Osteocyte (in vitro differentiated cells): ENCODE data around the gene SYTL4. TPM values are rescaled to one million over a fixed set of nuclear protein-coding genes. Genes with fewer than 3 reads are reported as not detected.

Source experiments
- DNase-seq: peaks from one replicate; pipeline ENCODE4 v3.0.0; 2021; ENCODE audit warnings: mixed read lengths; ENCODE audit not compliant: unreplicated experiment; ENCODE audit errors: extremely low spot score
- H3K27ac Mint-ChIP-seq: one replicate; pipeline ENCODE4 v1.8.0; 2021; ENCODE audit warnings: mild to moderate bottlenecking, mixed read lengths; ENCODE audit not compliant: unreplicated experiment
- H3K27me3 Mint-ChIP-seq: one replicate; pipeline ENCODE4 v1.8.0; 2021; ENCODE audit warnings: mixed read lengths; ENCODE audit not compliant: unreplicated experiment
- H3K36me3 Mint-ChIP-seq: one replicate; pipeline ENCODE4 v1.8.0; 2021; ENCODE audit warnings: mixed read lengths; ENCODE audit not compliant: unreplicated experiment
- H3K4me1 Mint-ChIP-seq: one replicate; pipeline ENCODE4 v1.8.0; 2021; ENCODE audit warnings: mixed read lengths; ENCODE audit not compliant: unreplicated experiment
- H3K4me3 Mint-ChIP-seq: one replicate; pipeline ENCODE4 v1.8.0; 2021; ENCODE audit warnings: mild to moderate bottlenecking, moderate library complexity, mixed read lengths; ENCODE audit not compliant: unreplicated experiment
- H3K9me3 Mint-ChIP-seq: one replicate; pipeline ENCODE4 v1.8.0; 2021; ENCODE audit warnings: mixed read lengths; ENCODE audit not compliant: unreplicated experiment
- CTCF ChIP-seq: fragments of 200-600 bp; sonication (generic); IDR thresholded peaks from 2 replicates; pipeline ENCODE4 v1.5.0; 2021; ENCODE audit warnings: antibody characterized with exemption, mild to moderate bottlenecking, moderate library complexity
- total RNA-seq: library from RNA; stranded (reverse); gene quantifications from 2 replicates; pipeline ENCODE4 v1.2.1, GENCODE V29; 2021

SYTL4 gene
- total RNA-seq, 1 donor from 2014 or later, result 23.2 TPM

DNA sequence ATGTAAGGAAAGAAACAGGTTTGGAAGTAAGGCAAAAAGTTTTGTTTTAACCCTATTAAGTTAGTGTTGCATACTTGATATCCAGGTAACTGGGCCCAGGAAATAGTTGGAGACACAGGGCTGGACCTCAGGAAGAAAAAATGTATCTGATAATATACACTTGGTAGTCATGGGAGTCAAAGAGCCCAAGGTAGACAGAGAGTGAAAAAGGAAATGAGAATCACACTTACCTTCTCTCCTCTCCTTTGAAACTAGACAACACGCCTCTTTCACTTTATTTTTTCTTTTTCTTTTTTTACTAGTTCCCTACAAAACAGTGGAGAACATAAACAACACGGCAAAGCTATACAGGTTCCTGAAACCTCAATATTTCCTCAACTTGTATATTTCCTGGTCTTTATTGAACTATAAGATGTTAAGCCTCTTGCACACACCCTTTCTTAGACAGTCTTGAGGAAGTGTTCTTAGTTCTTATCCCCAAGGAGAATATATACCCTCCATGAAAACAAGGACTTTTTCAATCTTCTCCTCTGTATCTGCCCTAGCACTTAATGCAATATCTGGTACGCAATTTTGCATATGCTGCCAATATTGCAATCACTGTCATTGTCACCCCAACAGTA, 27.2 kb downstream of the SYTL4 start:
- peaks cover 6% of the 10 kb centered on the region for H3K4me1 Mint-ChIP-seq
- no peaks in the 10 kb centered on the region for H3K36me3 Mint-ChIP-seq
- TF ChIP-seq CTCF, result no peak
- H3K27ac Mint-ChIP-seq, result no peak overlapping the region
- H3K27me3 Mint-ChIP-seq, result no peaks in the 10 kb centered on the region
- H3K9me3 Mint-ChIP-seq, result no peaks in the 10 kb centered on the region
- DNase-seq, result no peak
- H3K4me3 Mint-ChIP-seq, result no peak overlapping the region

DNA sequence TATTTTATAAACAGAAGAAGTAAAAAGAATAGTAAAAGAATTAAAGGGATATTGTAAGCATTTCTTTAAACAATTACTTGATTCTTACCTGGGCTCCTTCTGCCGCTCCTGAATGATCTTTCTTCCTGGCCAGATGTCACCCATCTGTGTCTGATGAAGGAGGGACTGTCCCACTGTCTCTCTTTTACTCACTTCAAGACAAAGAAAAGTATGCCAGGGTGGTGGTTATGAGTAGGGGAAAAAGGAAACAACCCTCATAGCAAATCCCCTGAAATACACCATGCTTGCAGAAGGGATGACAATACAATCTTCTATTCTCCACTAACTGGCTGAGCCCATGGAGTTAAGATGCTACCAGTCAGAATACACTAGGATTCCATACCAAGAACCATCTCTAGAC, 31.1 kb downstream of the SYTL4 start:
- no peak for DNase-seq
- Mint-ChIP-seq H3K4me3 (no peak overlapping the region), H3K4me1 (peaks cover 7% of the 10 kb centered on the region), H3K27ac (no peak overlapping the region), H3K9me3 (peaks cover 4% of the 10 kb centered on the region), H3K27me3 (no peaks in the 10 kb centered on the region), H3K36me3 (peaks cover 2% of the 10 kb centered on the region)
- TF ChIP-seq CTCF, result no peak

DNA sequence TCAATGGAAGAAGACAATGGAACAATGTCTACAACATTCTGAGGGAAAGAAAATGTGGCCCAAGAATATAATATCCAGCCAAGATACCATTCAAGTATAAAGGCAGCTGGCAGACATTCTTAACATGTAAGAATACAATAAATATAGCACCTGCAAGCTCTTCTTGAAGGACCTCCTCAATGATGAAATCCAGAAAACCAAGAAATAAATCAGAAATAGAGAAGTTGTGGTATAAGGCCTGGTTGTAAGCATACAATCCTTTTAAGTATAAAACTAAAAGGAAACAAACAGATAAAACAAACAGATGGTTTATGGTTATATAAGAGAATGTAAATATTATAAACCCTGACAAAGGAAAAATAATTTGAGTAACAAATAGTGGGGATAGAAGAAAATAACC, 33.4 kb downstream of the SYTL4 start:
- no peak for DNase-seq
- no peak for TF ChIP-seq CTCF
- H3K9me3 Mint-ChIP-seq, result peaks cover 8% of the 10 kb centered on the region
- H3K4me3 Mint-ChIP-seq, result no peak overlapping the region
- H3K36me3 Mint-ChIP-seq, result peaks cover 2% of the 10 kb centered on the region
- H3K27me3 Mint-ChIP-seq, result no peaks in the 10 kb centered on the region
- no peak overlapping the region for H3K27ac Mint-ChIP-seq
- H3K4me1 Mint-ChIP-seq, result peaks cover 19% of the 10 kb centered on the region

DNA sequence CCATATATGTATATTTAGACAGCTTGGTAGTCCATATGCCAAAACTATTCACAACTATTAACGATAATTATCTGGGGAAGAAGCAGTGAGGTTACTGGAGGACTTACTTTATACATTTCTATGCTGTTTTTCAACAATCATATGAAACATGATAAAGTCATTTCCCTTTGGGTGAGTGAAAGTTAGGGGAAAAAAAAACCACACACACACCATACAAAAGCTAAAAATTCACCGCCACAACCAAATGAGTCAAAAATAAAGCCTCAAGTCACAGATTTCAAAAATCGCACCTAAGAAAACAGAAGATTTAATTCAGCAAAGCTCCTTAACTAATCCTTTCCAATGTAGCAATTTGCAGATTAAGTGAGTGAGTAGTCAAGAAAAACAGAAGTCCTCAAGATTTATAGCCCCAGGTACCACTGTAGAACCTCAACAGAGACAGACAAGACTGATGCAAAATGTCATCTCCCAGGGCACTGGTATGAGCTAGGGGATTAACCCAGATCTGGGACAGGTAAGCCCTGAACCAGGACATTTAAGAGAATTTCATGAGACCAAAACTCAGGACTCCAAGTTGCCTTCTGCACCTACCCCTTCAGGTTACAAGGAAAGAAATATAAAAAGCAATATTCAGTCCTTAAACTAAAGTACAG, 35.1 kb downstream of the SYTL4 start:
- Mint-ChIP-seq H3K27me3 (no peaks in the 10 kb centered on the region), H3K27ac (no peak overlapping the region), H3K4me3 (no peak overlapping the region), H3K9me3 (peaks cover 8% of the 10 kb centered on the region), H3K36me3 (peaks cover 4% of the 10 kb centered on the region), H3K4me1 (peaks cover 19% of the 10 kb centered on the region)
- TF ChIP-seq CTCF, result no peak
- DNase-seq, result no peak

GRCh38 chrX:100695991-100696390, 35.9 kb downstream of the SYTL4 start:
- Mint-ChIP-seq H3K4me3 (no peak overlapping the region), H3K9me3 (peaks cover 8% of the 10 kb centered on the region), H3K36me3 (peaks cover 4% of the 10 kb centered on the region), H3K4me1 (peaks cover 19% of the 10 kb centered on the region), H3K27me3 (no peaks in the 10 kb centered on the region), H3K27ac (no peak overlapping the region)
- no peak for TF ChIP-seq CTCF
- no peak for DNase-seq
